GM10248 (cell line): Measurements from ENCODE around the gene EML6.

Experiments used
- CTCF ChIA-PET: fragments of 300-600 bp; sonication (Branson Sonifier 250); formaldehyde crosslinking; extraction: SDS; loops from one replicate; lab custom pipeline; 2021; ENCODE audit warnings: antibody characterized with exemption; lab: Yijun Ruan, JAX
- POLR2A ChIA-PET: fragments of 350-650 bp; sonication (Branson Sonifier 250); formaldehyde crosslinking; extraction: SDS; loops from one replicate; lab custom pipeline; 2020; ENCODE audit warnings: antibody characterized with exemption; lab: Yijun Ruan, JAX
- DNase-seq: peaks from one replicate; pipeline ENCODE4 v3.0.0; 2012; ENCODE audit errors: extremely low spot score
- CTCF ChIP-seq: IDR thresholded peaks from 2 replicates; pipeline ENCODE4 v1.5.1; 2012; ENCODE audit warnings: mild to moderate bottlenecking, low read depth; ENCODE audit errors: extremely low read depth, missing control alignments, control extremely low read depth

The EML6 gene

GRCh38 chr2:54678719-54679118 is 44.7 kb upstream of the EML6 start:
- TF ChIP-seq CTCF, result no peak
- ChIA-PET POLR2A (no interaction called here), CTCF (interaction anchor here (0.9 to 9.4 kb wide), 7 partner anchors 14 to 258 kb away, joined by 3 to 85 read pairs (median 6); no protein-coding TSS in a partner anchor)
- DNase-seq, result no peak

GRCh38 chr2:54680397-54681041 is 42.9 kb upstream of the EML6 start:
- no peak for TF ChIP-seq CTCF
- DNase-seq, result no peak
- ChIA-PET CTCF (interaction anchor here (2.3 to 9.4 kb wide), 2 partner anchors 16 to 24 kb away, joined by 8 to 85 read pairs; no protein-coding TSS in a partner anchor), POLR2A (no interaction called here)

- DNase-seq, result no peak
- POLR2A ChIA-PET, result no interaction called here
- TF ChIP-seq CTCF, result no peak
- CTCF ChIA-PET, result interaction anchor here (2.3 to 9.4 kb wide), 2 partner anchors 16 to 23 kb away, joined by 8 to 85 read pairs; no protein-coding TSS in a partner anchor
Measured at GRCh38 chr2:54681416-54681815, 42.0 kb upstream of the EML6 start.

GRCh38 chr2:54683596-54683995 is 39.9 kb upstream of the EML6 start:
- POLR2A ChIA-PET, result no interaction called here
- DNase-seq, result no peak
- CTCF ChIA-PET, result interaction anchor here (0.7 to 3.0 kb wide), 6 partner anchors 18 to 180 kb away, joined by 3 to 18 read pairs (median 4); no protein-coding TSS in a partner anchor
- no peak for TF ChIP-seq CTCF

- POLR2A ChIA-PET, result no interaction called here
- TF ChIP-seq CTCF, result no peak
- no peak for DNase-seq
- CTCF ChIA-PET, result interaction anchor here (1.4 to 3.0 kb wide), 4 partner anchors 9 to 40 kb away, joined by 3 to 9 read pairs (median 8); no protein-coding TSS in a partner anchor
Measured at GRCh38 chr2:54685263-54685775, 38.1 kb upstream of the EML6 start.

- CTCF ChIA-PET, result interaction anchor here (0.7 to 1.0 kb wide), 2 partner anchors 22 to 29 kb away, joined by 4 to 5 read pairs; no protein-coding TSS in a partner anchor
- TF ChIP-seq CTCF, result no peak
- POLR2A ChIA-PET, result no interaction called here
- no peak for DNase-seq
Measured at GRCh38 chr2:54687595-54688152, 35.8 kb upstream of the EML6 start.
